ENCODE data around the gene DOK6.

- TF ChIP-seq ZNF217 (CRISPR knock-in tag; IDR thresholded peaks at IDR 0.05) (no peak), MAFK (IDR thresholded peaks at IDR 0.05; ENCODE audit: low read length) (no peak), CTCF (IDR thresholded peaks at IDR 0.05 in 2 of 3, conservative IDR thresholded peaks at IDR 0.05 in 1 of 3; ENCODE audit: insufficient read depth in 2 of 3, low read depth in 1 of 3, low read length in 3 of 3) (no peak), SMARCC2 (IDR thresholded peaks at IDR 0.05; ENCODE audit: low read depth) (no peak), PHB2 (IDR thresholded peaks at IDR 0.05; ENCODE audit: low read depth) (no peak), PTBP1 (IDR thresholded peaks at IDR 0.05; ENCODE audit: low read depth, low read length) (no peak), SIN3A (IDR thresholded peaks at IDR 0.05; ENCODE audit: borderline replicate concordance in 2 of 2, control insufficient read depth in 1 of 2, low read depth in 2 of 2, low read length in 2 of 2) (no peak)
Measured at GRCh38 chr18:69755856-69756496, 355.3 kb downstream of the DOK6 start.
